HG03342 (cell line): ENCODE data around the gene UAP1L1.

ENCODE experiments used
- ATAC-seq: cut with Tn5 transposase; IDR thresholded peaks from one replicate; pipeline ENCODE4 v1.9.1; 2021; ENCODE audit warnings: mild to moderate bottlenecking, moderate library complexity; ENCODE audit not compliant: unreplicated experiment

Gene UAP1L1

DNA sequence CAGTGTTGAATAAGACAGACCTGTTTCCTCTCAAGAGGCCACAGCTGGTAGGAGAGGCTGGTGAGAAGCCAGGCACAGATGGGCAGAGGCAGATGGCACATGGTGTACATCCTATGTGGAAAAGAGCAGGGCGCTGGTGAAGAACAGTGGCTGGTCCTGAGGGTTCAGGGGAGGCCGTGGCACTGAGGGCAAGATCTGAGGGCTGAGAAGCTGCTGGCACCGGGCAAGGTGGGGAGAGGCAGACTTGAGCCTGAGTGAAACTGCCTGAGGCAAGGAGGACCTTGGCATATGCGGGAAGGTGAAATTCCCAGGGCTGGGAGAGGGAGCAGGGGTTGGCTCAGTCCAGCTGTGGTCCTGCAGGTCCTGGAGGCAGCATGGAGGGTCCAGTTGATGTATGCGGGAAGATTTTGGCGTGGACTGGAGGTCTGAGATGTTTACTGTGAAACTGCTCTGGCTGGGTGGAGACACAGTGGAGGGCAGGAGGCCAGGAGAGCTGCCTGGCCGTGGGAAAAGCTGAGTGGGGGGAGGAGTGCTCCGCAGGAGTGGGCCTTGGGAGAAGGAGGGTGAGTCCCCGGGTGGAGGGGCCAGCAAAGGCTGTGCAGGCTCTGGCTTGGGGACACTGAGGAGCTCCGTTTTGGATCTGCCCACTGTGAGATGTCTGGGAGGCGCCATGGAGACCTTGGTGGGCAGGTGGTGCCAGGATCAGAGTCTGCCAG is 12.1 kb downstream of the UAP1L1 start:
- no peak for ATAC-seq

DNA sequence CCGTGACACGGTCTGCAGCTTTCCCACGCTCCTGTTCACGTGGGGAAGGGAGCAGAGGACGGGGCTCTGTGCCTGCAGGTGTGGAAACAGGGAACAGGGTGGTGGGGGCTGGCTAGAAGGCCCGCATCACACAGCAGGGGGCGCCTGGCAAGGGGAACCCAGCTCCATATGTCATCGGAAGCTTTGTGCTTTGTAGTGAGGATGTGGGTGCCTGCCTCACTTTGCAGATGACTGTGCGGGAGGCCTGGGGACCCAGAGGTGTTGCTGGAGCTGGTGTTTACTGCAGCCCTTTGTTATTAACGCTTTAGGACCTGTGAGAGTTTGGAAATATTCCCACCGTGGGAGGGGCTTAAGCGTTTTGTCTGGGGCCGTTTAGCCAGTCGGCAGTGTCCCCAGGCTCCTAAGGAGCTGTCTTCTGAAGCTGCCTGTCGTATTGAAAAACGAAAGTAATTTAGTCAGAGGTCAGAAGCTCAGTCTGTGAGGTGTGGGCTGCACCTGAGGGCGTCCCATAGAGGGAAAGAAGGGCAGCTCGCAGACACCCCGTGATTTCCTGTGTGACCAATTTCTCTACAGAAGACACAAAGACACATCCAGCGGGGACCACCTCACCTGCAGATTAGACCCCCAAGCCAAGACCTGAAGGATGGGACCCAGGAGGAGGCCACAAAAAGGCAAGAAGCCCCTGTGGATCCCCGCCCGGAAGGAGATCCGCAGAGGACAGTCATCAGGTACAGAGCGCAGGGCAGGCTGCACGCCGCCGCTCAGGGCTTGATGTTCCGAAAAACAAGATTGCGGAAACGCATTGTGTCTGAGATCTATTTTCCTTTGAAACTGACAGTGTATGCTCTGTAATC is 18.6 kb downstream of the UAP1L1 start:
- ATAC-seq = peak; percentile 79

DNA sequence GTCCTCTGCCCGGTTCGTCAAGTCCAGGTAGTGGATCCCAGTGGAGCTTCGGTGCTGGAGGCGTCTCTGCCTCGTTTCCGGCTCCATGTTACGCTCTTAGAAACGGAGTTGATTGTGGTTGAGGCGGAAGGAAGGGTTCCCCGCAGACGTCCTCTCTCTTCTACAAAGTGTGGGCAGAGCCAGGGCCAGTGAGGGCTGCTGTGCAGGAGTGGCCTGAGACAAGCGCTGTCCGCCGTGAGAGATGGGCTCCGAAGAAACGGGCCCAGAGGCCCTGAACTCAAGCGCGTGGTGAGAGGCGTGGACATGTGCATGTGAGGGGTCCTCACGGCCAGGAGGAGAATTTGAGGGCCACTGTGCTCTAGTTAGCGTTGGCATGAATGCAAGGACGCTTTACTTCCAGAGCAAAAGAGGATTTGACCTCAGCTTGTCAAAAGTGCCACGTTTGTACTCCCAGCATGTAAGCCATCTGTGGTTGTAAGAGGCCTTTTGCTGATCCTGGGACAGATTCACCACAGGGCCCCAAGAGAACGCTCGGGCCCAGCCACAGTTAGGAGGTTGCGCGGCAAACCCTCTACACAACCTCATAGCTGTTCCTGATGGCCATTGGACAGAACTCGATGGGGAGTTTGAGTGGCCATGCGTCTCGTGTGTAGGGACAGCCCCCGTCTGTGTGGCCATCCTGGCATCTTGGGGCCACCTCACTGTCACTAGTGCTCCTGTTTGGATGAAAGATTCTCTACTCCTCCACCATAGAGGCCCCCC is 19.6 kb downstream of the UAP1L1 start:
- no peak for ATAC-seq

DNA sequence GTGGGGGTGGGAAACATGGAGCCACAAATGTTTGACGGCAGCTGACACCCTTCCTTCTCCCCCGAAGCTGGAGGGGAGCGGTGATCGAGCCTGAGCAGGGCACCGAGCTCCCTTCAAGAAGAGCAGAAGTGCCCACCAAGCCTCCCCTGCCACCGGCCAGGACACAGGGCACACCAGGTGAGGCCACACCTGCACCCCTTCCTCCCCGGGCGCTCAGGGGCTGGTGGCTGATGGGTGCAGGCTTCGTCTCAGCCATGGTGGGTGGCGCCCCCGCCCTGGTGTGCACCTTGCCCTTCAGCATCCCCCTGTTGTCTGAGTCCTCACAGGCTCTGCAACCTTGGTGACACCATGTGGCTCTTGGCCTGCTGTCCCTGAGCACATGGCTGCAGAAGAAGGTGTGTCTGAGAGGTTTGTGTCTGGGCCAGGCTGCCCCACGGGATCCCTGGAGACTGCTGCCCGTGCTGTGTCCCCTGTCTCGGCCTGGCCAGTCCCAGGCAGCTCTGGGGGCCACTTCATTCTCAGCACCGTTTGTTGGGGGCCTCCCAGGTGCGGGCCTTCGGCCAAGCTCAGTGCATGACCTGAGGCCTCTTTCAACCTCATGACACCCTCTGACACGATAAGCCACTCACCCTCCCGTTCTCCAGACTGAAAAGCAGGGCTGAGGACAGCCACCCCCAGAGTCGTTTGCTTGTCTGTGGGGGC is 20.6 kb downstream of the UAP1L1 start:
- no peak for ATAC-seq

DNA sequence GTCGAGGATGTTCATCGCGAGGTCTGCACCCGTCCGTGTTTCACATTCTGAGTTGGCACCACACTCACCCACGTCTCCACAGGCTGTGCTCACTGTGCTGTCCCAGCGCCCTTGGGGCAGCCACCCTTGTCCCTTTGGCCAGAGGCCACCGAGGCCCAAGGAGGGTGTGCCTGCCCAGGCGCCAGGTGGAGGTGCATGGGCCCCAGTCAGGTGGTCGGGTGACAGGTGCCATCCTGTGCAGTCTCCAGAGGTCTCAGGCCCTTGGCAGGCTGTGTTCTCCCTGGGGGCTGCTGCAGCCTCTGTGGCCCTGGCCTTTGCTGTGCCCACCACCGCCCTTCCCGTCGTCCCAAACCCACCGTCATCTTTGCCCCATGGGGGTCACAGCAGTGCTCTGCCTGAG is 21.9 kb downstream of the UAP1L1 start:
- ATAC-seq = no peak

DNA sequence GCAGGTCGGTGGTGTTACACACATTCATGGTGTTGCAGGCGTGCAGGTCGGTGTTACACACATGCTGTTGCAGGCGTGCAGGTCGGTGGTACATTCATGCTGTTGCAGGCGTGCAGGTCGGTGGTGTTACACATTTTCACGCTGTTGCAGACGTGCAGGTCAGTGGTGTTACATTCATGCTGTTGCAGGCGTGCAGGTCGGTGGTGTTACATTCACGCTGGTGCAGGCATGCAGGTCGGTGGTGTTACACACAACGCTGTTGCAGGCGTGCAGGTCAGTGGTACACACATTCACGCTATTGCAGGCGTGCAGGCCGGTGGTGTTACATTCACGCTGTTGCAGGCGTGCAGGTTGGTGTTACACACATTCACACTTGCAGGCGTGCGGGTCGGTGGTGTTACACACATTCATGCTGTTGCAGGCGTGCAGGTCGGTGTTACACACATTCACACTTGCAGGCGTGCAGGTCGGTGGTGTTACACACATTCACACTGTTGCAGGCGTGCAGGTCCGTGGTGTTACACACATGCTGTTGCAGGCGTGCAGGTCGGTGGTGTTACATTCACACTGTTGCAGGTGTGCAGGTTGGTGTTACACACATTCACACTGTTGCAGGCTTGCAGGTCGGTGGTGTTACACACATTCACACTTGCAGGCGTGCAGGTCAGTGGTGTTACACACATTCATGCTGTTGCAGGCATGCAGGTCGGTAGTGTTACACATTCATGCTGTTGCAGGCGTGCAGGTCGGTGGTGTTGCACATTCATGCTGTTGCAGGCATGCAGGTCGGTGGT is 26.1 kb downstream of the UAP1L1 start:
- no peak for ATAC-seq

DNA sequence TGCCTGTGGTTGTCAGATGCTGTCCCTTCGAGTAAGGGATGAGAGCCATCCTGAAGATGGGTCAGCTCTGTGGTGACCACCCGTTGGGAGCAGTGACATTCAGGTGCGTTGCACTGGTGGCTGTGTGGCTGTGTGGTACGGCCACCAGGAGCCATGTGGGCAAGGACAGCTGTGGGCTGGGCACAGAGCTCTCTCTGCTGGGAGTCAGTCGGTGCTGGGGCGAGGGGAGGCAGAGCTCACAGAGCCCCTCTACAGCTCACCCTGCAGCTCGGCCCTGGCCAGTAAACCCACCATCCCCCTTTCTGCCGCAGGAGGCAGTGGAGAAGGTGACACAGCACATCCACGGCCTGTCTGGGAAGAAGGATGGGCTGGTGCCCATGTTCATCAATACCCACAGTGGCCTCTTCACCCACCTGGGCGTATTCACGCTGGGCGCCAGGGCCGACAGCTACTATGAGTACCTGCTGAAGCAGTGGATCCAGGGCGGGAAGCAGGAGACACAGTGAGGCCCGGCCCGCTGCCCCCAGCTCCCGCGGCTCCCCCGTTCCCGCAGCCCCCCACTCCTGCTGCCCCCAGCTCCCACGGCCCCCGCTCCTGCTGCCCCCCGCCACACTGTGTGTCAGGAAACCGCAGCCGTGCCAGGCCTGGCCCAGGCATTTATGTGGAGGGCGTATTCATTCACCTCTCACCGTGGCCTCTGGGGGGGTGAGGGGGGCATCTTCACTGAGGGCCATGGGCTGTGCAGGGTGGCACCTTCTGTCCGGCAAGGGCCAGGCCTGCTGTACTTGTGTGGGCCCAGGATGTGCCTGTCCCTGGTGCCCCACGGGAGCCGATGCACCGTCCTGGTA is 28.7 kb downstream of the UAP1L1 start:
- no peak for ATAC-seq

DNA sequence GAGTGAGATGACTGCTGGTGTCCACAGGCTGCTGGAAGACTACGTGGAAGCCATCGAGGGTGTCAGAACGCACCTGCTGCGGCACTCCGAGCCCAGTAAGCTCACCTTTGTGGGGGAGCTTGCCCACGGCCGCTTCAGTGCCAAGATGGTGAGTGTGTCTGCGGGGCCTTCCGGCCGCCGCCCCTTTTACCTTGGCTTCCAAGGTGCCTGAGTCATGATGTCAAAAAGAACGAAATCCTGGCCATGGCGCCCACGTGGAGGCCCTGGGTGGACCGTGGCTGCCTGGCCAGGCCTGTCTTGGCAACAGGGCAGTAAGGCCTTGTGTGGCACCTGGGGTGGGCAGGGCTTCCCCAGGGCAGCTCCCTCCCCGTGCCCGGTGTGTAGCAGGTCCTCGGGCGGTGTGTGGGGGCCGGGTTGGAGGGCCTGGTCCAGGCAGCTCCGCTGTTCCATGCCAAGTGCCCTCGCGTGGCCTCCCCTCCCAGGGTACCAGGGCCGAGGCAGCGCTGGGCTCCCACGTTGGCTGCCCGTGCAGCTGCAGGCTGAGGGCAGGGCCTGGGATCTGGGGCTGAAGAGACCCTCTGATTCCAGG is 29.4 kb downstream of the UAP1L1 start:
- no peak for ATAC-seq

DNA sequence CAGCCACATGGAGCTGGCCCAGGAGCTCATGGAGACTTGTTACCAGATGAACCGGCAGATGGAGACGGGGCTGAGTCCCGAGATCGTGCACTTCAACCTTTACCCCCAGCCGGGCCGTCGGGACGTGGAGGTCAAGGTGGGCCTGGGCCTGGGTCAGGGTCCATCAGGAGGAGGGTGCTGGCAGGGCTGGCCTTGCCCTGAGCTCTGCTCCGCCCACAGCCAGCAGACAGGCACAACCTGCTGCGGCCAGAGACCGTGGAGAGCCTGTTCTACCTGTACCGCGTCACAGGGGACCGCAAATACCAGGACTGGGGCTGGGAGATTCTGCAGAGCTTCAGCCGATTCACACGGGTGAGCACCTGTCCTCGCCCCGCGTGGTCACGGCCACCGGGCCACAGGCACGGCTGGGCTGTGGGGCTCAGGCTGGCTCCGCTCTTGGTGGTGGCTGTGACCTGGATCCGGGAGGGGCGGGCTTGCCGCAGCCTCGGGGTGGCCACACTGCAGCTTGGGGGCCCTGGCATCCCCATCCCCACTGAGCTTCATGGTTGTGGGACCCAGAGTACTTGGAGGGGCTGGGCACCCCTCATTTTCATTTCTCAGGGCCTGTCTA is 30.1 kb downstream of the UAP1L1 start:
- no peak for ATAC-seq

DNA sequence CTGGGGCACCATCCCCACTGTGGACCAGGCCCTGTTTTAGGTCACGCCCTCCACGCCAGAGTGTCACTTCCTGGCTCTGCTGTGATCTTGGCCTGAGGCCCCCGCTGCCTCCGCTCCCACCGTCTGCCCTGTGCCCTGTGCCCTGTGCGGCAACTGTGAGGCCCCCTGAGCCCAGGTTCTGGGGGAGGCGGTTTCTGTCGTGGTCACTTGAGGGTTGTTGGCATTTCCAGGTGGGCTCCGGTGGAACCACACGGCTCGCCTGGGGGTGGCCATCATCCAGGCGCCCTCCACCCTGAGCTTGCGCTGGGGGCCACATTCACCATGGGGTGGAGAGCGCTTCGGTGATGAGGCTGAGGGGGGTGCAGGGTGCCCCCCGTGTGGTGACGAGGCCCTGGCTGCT is 30.7 kb downstream of the UAP1L1 start:
- no peak for ATAC-seq

DNA sequence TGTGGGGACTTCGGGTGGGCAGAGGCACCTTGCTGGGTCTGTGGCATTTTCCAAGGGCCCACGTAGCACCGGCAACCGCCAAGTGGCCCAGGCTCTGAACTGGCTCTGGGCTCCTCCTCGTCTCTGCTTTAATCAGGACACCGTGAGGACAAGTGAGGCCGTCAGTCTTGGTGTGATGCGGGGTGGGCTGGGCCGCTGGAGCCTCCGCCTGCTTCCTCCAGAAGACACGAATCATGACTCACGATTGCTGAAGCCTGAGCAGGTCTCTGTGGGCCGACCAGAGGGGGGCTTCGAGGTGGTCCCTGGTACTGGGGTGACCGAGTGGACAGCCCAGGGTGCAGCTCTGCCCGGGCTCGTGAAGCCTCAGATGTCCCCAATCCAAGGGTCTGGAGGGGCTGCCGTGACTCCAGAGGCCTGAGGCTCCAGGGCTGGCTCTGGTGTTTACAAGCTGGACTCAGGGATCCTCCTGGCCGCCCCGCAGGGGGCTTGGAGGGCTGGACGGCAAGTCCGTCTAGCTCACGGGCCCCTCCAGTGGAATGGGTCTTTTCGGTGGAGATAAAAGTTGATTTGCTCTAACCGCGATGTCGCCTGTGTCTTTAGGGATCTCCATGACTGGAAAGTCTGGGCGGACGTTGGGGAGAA is 31.4 kb downstream of the UAP1L1 start:
- ATAC-seq = no peak

DNA sequence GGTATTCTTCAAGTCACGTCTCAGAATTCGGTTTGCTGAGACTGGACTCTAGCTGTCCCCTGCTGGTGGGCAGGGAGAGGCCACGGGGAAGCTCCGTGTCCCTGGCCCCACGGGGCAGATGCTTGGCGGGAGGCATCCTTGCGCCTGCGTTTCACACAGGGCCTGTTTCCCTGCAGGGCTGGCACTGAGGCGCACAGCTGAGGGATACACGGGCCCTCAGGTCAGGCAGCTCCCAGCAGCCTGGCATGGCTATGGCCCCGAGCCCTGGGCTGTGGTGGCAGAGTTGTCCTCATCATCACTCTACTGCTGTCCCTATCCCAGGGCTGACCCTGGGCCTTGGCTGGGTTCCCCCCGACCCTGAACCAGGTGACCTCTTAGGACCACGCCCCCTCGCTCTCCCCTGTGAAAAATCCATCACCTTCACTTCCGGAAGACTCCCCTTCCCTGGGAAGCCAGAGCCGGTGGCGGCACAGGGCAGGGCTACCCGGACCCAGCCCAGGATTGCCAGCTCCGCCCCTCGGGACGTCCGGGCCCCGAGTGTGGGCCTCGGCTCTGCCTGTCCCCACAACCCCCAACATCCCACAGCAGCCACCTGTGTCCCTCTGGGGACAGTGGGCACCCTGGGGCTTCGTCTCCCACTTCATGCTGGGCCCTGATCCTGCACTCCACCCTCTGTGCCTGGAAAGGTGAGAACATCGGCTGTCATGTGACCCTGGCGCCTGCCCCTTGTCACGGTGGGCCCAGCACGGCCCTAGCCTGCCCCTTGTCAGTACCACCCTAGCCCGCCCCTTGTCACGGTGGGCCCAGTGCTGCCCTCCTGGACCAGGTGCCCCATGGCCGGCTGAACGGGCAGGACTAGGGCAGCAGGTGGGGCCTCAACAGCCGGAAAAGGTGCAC is 32.2 kb downstream of the UAP1L1 start:
- ATAC-seq = no peak

DNA sequence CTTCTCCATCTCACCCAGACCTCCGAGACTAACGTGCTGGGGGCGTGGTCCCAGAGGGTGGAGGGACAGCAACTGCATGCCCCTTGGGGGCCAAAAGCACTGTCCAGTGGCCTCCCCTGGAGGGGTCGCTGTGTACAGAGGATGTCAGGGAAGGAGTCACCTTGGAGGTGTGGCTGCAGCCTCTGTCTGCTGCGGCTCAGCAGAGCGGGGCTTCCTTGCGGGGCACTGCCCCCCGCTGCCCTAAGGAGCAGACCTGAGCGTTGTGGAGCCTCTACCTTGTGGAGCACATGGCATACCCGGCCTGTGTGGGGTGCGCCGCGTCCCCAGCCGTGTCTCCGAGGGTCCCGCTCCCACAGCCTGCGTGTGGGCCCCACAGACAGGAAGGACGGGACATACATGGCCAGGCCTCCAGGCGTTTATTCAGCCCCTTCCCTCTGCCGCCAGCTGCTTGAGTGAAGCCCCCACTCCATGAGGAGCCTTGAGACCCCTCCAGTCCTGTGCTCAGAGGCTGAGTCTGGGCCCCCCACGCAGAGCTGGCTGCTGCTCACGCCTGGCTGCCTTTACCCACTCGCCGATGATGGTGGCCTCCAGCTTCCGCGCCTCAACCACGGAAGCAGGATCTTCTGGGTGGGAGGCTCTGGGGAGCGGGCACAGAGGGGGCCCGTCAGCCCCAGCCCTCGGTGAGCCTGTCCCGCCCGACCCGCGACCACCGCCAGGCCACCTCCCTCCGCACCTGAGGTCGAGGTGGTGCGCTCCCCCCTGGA is 33.0 kb downstream of the UAP1L1 start:
- no peak for ATAC-seq

DNA sequence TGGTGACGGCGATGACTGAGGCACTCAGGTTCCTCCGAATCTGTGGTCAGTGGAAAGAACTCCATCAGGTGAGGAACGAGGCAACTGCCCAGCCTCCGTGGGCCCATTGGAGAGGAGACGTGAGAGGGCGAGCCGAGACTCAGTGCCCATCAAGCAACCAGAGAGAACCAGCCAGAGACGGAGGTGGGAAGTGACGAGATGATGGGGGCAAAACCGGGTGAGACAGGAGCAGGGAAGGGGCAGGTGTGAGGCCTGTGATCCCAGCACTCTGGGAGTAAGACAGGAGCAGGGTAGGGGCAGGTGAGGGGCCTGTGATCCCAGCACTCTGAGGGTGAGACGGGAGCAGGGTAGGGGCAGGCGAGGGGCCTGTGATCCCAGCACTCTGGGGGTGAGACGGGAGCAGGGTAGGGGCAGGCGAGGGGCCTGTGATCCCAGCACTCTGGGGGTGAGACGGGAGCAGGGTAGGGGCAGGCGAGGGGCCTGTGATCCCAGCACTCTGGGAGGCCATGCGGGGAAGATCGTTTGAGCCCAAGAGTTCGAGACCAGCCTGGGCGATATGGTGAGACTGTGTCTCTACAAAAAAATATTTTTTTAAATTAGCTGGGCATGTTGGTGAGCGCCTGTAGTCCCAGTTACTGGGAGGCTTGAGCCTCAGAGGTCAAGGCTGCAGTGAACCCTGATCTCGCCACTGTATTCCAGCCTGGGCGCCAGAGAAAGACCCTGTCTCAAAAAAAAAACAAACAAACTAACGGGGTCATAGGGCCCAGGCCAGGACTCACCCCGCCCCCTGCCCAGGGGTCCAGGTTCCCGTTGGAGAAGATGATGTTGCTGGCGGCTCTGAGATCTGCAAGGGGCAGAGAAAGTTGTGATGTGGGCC is 33.8 kb downstream of the UAP1L1 start:
- no peak for ATAC-seq
